OCI-LY1 (cell line): ENCODE measurements around the gene GALNT14.

Experiments
- H2AFZ ChIP-seq: fragments of 200-600 bp; sonication (generic), shearing (Covaris generic); 2 replicates; pipeline ENCODE4 v1.6.0; 2014; ENCODE audit warnings: antibody characterized with exemption, mild to moderate bottlenecking, low read length
- H3F3A ChIP-seq: fragments of 200-600 bp; sonication (generic), shearing (Covaris generic); 2 replicates; pipeline ENCODE4 v1.6.0; 2014; ENCODE audit warnings: mild to moderate bottlenecking, antibody characterized with exemption, low read length, moderate library complexity; ENCODE audit not compliant: insufficient read depth
- H3K27ac ChIP-seq: fragments of 200-600 bp; sonication (generic); 2 replicates; pipeline ENCODE4 v1.5.1; 2014; ENCODE audit warnings: low read length, mixed run types, mild to moderate bottlenecking, low read depth; ENCODE audit not compliant: poor library complexity, severe bottlenecking
- H3K27me3 ChIP-seq: fragments of 200-600 bp; sonication (generic); 2 replicates; pipeline ENCODE4 v1.6.0; 2014; ENCODE audit warnings: antibody characterized with exemption, mild to moderate bottlenecking, low read length, moderate library complexity; ENCODE audit not compliant: insufficient read depth
- H3K36me3 ChIP-seq: fragments of 200-600 bp; sonication (generic); 2 replicates; pipeline ENCODE4 v1.6.1; 2014; ENCODE audit warnings: mild to moderate bottlenecking, antibody characterized with exemption, low read length, moderate library complexity, mixed read lengths; ENCODE audit not compliant: insufficient read depth
- H3K4me1 ChIP-seq: fragments of 200-600 bp; sonication (generic); 2 replicates; pipeline ENCODE4 v1.5.1; 2014; ENCODE audit warnings: mild to moderate bottlenecking, low read length, moderate library complexity; ENCODE audit not compliant: insufficient read depth, severe bottlenecking
- H3K4me2 ChIP-seq: fragments of 200-600 bp; sonication (generic), shearing (Covaris generic); 2 replicates; pipeline ENCODE4 v1.6.1; 2014; ENCODE audit warnings: low read length
- H3K4me3 ChIP-seq: fragments of 200-600 bp; sonication (generic); 2 replicates; pipeline ENCODE4 v1.5.1; 2014; ENCODE audit warnings: low read length, low read depth, mild to moderate bottlenecking, mixed read lengths; ENCODE audit not compliant: poor library complexity, severe bottlenecking
- H3K79me2 ChIP-seq: fragments of 200-600 bp; shearing (Covaris generic); 2 replicates; pipeline ENCODE4 v1.6.1; 2016; ENCODE audit warnings: mixed run types, low read length, mixed read lengths; ENCODE audit not compliant: insufficient read depth
- H3K9ac ChIP-seq: fragments of 200-600 bp; sonication (generic), shearing (Covaris generic); 2 replicates; pipeline ENCODE4 v1.6.1; 2014; ENCODE audit warnings: mild to moderate bottlenecking, low read length, mixed read lengths
- H3K9me2 ChIP-seq: fragments of 200-600 bp; sonication (generic), shearing (Covaris generic); 2 replicates; pipeline ENCODE4 v1.6.1; 2014; ENCODE audit warnings: low read depth, mild to moderate bottlenecking, low read length, mixed read lengths
- H3K9me3 ChIP-seq: fragments of 200-600 bp; shearing (Covaris generic); 2 replicates; pipeline ENCODE4 v1.6.1; 2014; ENCODE audit warnings: low read length, mixed read lengths
- H4K20me1 ChIP-seq: fragments of 200-600 bp; sonication (generic), shearing (Covaris generic); 2 replicates; pipeline ENCODE4 v1.6.0; 2016; ENCODE audit warnings: mild to moderate bottlenecking, low read length; ENCODE audit not compliant: insufficient read depth
- CTCF ChIP-seq: fragments of 200-600 bp; sonication (generic), shearing (Covaris generic); IDR thresholded peaks from 2 replicates; pipeline ENCODE4 v1.5.1; 2017; ENCODE audit warnings: mild to moderate bottlenecking, antibody characterized with exemption, low read length, moderate library complexity, mixed read lengths
- EZH2 ChIP-seq: fragments of 200-600 bp; sonication (generic), shearing (Covaris generic); IDR thresholded peaks from 2 replicates; pipeline ENCODE4 v1.8.0; 2017; ENCODE audit warnings: borderline replicate concordance, mixed run types, mild to moderate bottlenecking, antibody characterized with exemption, low read length, moderate library complexity, mixed read lengths

GALNT14 gene

GRCh38 chr2:30964334-30965005, 173.8 kb downstream of the GALNT14 start:
- Histone ChIP-seq H3K36me3 (no peaks in the 10 kb centered on the region), H3K9me3 (no peaks in the 10 kb centered on the region), H3K9me2 (no peaks in the 10 kb centered on the region), H4K20me1 (no peaks in the 10 kb centered on the region), H3K4me2 (no peak overlapping the region), H3F3A (no peaks in the 10 kb centered on the region), H3K4me3 (no peak overlapping the region), H3K9ac (no peak overlapping the region), H2AFZ (no peak overlapping the region), H3K27ac (no peak overlapping the region), H3K27me3 (no peaks in the 10 kb centered on the region), H3K79me2 (no peaks in the 10 kb centered on the region), H3K4me1 (no peaks in the 10 kb centered on the region)
- TF ChIP-seq CTCF = no peak
- TF ChIP-seq EZH2 = no peak

GRCh38 chr2:30963184-30963583, 175.1 kb downstream of the GALNT14 start:
- TF ChIP-seq CTCF (no peak), EZH2 (no peak)
- H3F3A ChIP-seq = no peaks in the 10 kb centered on the region
- H3K27me3 ChIP-seq = no peaks in the 10 kb centered on the region
- no peaks in the 10 kb centered on the region for H3K36me3 ChIP-seq
- H3K79me2 ChIP-seq = no peaks in the 10 kb centered on the region
- no peaks in the 10 kb centered on the region for H3K9me2 ChIP-seq
- H3K9ac ChIP-seq = no peak overlapping the region
- H4K20me1 ChIP-seq = no peaks in the 10 kb centered on the region
- H3K4me2 ChIP-seq = no peak overlapping the region
- H3K9me3 ChIP-seq = no peaks in the 10 kb centered on the region
- H3K27ac ChIP-seq = no peak overlapping the region
- H3K4me1 ChIP-seq = no peaks in the 10 kb centered on the region
- H3K4me3 ChIP-seq = no peak overlapping the region
- H2AFZ ChIP-seq = no peak overlapping the region

- no peaks in the 10 kb centered on the region for H3K36me3 ChIP-seq
- H4K20me1 ChIP-seq = no peaks in the 10 kb centered on the region
- TF ChIP-seq EZH2 (no peak), CTCF (no peak)
- no peaks in the 10 kb centered on the region for H3K79me2 ChIP-seq
- H3K9me2 ChIP-seq = no peaks in the 10 kb centered on the region
- H3K4me3 ChIP-seq = no peak overlapping the region
- no peak overlapping the region for H3K4me2 ChIP-seq
- H3K27me3 ChIP-seq = no peaks in the 10 kb centered on the region
- H3K27ac ChIP-seq = no peak overlapping the region
- no peaks in the 10 kb centered on the region for H3F3A ChIP-seq
- H3K9me3 ChIP-seq = no peaks in the 10 kb centered on the region
- H3K4me1 ChIP-seq = no peaks in the 10 kb centered on the region
- H2AFZ ChIP-seq = no peak overlapping the region
- H3K9ac ChIP-seq = no peak overlapping the region
These were observed 178.0 kb downstream of the GALNT14 start for GRCh38 chr2:30960213-30960612.
